Measurements from ENCODE around the gene MITF.

MITF gene

GRCh38 chr3:69830147-69830546 lies 90.9 kb downstream of the MITF start:
- DNase-seq (ENCODE audit: low read depth in 1 of 2, low spot score in 1 of 2), result no peak

GRCh38 chr3:69831737-69832136 lies 92.5 kb downstream of the MITF start:
- no peak for DNase-seq (ENCODE audit: low read depth in 1 of 2, low spot score in 1 of 2)

DNA sequence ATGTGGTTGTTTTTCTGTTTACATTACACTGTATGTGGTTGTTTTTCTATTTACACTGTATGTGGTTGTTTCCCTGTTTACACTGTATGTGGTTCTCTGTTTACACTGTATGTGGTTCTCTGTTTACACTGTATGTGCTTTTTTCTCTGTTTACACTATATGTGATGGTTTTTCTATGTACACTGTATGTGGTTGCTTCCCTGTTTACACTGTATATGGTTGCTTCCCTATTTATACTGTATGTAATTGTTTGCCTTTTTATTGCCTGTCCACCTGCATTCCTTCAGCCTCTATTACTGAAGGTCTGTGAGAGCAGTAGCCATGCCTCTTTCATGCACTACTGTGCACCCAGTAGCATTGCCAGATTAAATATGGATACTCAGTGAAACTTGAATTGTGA lies 94.3 kb downstream of the MITF start:
- DNase-seq (ENCODE audit: low read depth in 1 of 2, low spot score in 1 of 2), result no peak

DNA sequence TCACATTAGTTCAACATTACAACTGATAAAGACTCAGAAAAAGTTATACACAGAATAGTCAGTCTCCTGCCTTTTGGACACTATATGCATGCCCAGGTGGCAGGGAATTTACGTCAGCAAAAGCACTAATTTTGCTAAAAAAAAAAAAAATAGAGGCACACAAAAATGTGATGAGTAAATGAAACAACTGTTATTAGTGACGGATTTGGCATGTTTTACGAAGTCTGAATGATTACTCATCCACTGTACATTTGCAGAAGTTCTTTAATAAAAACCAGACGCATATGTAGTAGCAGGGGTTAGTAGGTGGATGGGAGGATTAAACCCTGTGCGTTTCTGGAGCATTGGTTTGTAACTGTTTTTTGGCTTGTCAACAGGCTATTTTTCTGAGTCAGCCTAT lies 99.0 kb downstream of the MITF start:
- no peak for DNase-seq (ENCODE audit: low read depth in 1 of 2, low spot score in 1 of 2)

- DNase-seq (ENCODE audit: low read depth in 1 of 2, low spot score in 1 of 2), result no peak
Measured at GRCh38 chr3:69838696-69839515, 99.6 kb downstream of the MITF start.

DNA sequence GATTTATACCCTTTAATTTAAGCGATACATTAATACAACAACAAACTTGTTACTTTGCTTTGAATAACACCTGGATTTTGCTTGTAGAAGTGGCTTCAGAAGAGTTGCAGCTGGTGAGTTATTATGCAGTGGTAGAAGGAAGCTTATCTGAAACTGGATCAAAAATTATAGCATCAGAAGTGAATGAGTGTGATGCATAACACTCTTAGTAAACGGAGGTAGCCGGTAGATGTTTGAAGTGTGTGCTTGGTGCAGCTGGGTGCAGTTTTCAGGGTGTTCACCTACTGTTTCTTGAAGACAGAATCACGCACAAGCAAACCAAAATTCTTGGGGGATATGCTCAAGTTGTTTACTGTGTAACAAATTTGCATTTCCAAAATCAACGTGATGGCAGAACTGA lies 103.1 kb downstream of the MITF start:
- no peak for DNase-seq (ENCODE audit: low read depth in 1 of 2, low spot score in 1 of 2)

DNA sequence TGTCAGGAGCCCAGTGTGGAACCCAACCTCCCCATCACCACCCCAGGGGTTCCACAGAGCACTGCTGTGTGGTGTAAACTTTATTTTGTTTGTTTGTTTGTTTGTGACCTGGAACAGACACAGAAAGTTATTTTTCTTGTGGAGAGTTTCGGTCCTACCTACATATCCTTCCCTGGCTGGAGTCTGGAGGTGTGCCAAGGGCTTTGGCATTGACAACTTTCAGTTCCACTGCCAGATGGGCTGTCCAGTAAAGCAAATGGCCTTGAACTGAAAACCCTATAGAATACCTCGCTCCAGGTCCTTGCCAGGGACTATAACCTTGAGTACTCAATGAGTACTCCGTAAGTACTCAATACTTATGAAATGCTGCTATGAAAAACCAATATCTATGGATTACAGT lies 103.5 kb downstream of the MITF start:
- DNase-seq (ENCODE audit: low read depth in 1 of 2, low spot score in 1 of 2), result no peak

GRCh38 chr3:69844706-69845105 lies 105.4 kb downstream of the MITF start:
- DNase-seq (ENCODE audit: low read depth in 1 of 2, low spot score in 1 of 2), result no peak

GRCh38 chr3:69847303-69847702 lies 108.0 kb downstream of the MITF start:
- no peak for DNase-seq (ENCODE audit: low read depth in 1 of 2, low spot score in 1 of 2)

- no peak for DNase-seq (ENCODE audit: low read depth in 1 of 2, low spot score in 1 of 2)
Measured at GRCh38 chr3:69848113-69848512, 108.8 kb downstream of the MITF start.

- DNase-seq (ENCODE audit: low read depth in 1 of 2, low spot score in 1 of 2), result no peak
Measured at GRCh38 chr3:69850849-69851248, 111.6 kb downstream of the MITF start.

GRCh38 chr3:69853027-69853426 lies 113.8 kb downstream of the MITF start:
- no peak for DNase-seq (ENCODE audit: low read depth in 1 of 2, low spot score in 1 of 2)

- DNase-seq (ENCODE audit: low read depth in 1 of 2, low spot score in 1 of 2), result no peak
Measured at GRCh38 chr3:69855436-69856162, 116.3 kb downstream of the MITF start.

GRCh38 chr3:69856965-69857705 lies 117.9 kb downstream of the MITF start:
- no peak for DNase-seq (ENCODE audit: low read depth in 1 of 2, low spot score in 1 of 2)

DNA sequence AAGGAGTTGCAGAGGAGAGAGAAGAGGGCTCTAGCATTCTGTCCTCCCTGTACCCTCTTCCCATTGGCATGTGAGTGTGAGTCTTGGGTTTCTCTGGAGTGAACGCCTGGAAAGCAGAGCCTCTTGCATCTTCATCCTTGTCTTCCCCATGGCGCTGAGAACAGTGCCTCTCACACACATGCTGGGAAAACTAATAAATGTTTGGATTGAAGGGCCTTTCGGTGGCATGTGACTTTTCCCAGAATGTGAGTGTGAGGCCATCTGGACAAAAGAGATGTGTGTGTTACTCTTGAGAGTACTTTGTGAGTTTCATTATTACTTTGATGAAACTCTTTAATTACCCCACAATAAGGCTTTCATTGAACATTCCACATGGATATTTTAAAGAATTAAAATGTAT lies 122.3 kb downstream of the MITF start:
- no peak for DNase-seq (ENCODE audit: low read depth in 1 of 2, low spot score in 1 of 2)

GRCh38 chr3:69864141-69864540 lies 124.9 kb downstream of the MITF start:
- DNase-seq (ENCODE audit: low read depth in 1 of 2, low spot score in 1 of 2), result no peak

DNA sequence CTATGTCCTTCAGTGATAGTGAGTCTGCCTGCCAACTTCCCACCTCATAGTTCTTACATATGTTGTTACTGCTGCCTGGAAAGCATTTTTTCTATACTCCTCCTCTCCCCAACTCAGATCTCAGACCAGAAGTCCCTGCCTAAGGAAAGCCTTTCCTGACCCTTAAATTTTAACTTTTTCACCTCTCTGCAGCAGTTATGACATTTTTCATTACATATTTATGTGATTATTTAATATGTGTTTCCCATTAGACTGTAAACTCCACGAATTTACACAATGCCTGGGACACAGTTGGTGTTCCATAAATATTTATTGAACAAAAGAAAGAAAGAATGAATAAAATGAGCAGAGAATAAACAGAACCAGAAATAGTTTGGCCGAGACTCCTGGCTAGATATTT lies 125.5 kb downstream of the MITF start:
- DNase-seq (ENCODE audit: low read depth in 1 of 2, low spot score in 1 of 2), result no peak

- DNase-seq (ENCODE audit: low read depth in 1 of 2, low spot score in 1 of 2), result no peak
Measured at GRCh38 chr3:69865925-69866679, 126.8 kb downstream of the MITF start.

DNA sequence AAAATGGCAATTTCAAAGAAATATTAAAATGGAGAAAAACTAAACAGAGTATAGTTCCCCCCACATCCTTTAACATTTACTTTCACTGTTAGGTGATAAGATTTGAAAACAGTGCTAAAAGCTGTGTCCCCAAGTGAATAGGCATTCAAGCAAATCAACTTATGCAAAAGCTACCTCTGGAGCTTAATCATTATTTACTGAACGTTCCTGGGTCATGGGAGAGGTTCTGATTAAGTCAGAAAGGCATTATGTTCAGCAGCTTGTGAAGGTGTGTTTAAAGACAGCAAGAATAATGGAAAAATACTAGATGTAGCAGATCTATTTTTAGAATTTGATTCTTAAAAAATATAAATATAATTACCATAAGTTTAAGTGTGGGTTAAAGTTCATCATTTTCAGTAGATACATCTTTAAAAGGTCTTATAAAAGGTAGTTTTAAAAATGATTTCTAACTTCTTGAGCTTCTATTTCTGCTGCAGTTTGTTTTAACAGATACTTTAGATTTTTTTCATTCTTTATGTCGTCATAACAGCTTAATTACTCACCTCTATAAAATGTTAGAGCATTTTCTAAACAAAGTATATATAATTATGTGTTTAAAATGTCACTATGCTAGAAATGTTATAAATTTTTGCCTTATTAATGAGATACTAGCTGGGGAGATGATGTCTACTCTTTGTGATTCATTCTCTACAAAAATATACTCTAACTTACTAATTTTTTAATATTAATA lies 127.9 kb downstream of the MITF start:
- no peak for DNase-seq (ENCODE audit: low read depth in 1 of 2, low spot score in 1 of 2)

DNA sequence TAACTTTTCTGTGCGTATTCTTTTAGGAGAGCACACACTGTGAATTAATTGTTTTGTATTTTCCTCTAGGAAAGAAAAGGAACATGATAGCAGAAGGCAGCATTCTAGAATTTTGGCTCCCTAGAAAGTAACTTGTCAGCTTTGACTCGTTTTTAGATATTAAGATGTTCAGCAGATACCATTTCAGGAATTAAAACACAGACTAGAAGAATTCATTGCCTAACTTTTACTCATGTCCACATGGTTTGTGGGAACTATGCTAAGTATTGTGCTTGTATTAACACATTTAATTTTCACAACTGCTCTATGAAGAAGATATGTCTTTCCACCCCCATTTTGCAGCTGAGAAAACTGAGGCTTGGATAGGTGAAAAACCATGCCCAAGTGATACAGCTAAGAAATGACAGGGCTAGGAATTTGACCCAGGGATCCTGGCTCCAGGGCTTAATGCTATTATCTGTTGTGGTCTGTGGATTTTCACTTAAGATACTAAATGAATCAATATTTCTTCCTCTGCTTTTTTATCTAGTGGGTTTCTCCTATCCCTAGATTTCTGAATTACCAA lies 128.8 kb downstream of the MITF start:
- no peak for DNase-seq (ENCODE audit: low read depth in 1 of 2, low spot score in 1 of 2)

All from activated T-helper 1 cell treated with anti-CD3 and anti-CD28 coated beads, Interleukin-2, amount 50 U/mL, for 16 hours (primary cell).